Spleen (tissue), 7 donors: Measurements from ENCODE around the gene WDR44.

Experiments
- CTCF ChIP-seq, 11 experiments: fragments of 200-600 bp in 7 of 11; fragments of 450-650 bp in 4 of 11; sonication (generic) in 4 of 11; IDR thresholded peaks in 8 of 11; conservative IDR thresholded peaks in 3 of 11; 1 replicate in 7 of 11; 2 replicates in 4 of 11; pipeline versions ENCODE4 v1.4.0 to v1.8.0; 2016 to 2021; ENCODE audit warnings: antibody characterized with exemption in 11 of 11, inconsistent platforms in 4 of 11, mild to moderate bottlenecking in 1 of 11
- POLR2A ChIP-seq, 3 donors: fragments of 450-650 bp; IDR thresholded peaks; one replicate each; pipeline ENCODE4 v1.5.1; 2017; ENCODE audit warnings: antibody characterized with exemption in 3 of 3, mild to moderate bottlenecking in 1 of 3
- POLR2AphosphoS5 ChIP-seq, 3 donors: sonication (generic); formaldehyde crosslinking; IDR thresholded peaks; one replicate each; pipeline ENCODE4 v1.5.1; 2017; ENCODE audit warnings: antibody characterized with exemption in 3 of 3
- donor health status: DM: no; HTN: no; CAD: no; lungs with moderate emphysema.
- donor health status: DM: no; HTN: no; CAD: no.
- donor health status: DM: no; HTN: no; CAD: no.

- TF ChIP-seq POLR2AphosphoS5 (IDR thresholded peaks at IDR 0.05) (no peak), CTCF (IDR thresholded peaks at IDR 0.05 in 8 of 11, conservative IDR thresholded peaks at IDR 0.05 in 3 of 11) (no peak), POLR2A (IDR thresholded peaks at IDR 0.05) (no peak)
Observed at GRCh38 chrX:118493653-118494297, 147.9 kb downstream of the WDR44 start.
